GM21786 (cell line): ENCODE data around the gene USP24.
A peak's percentile ranks its signal among the peaks of the same experiment; 100 is the strongest.

ENCODE experiments used
- ATAC-seq: cut with Tn5 transposase; IDR thresholded peaks from one replicate; pipeline ENCODE4 v1.9.1; 2021; ENCODE audit not compliant: unreplicated experiment

The USP24 gene

GRCh38 chr1:55168353-55168752, 46.8 kb downstream of the USP24 start:
- ATAC-seq = no peak

GRCh38 chr1:55167224-55167871, 47.8 kb downstream of the USP24 start:
- ATAC-seq = no peak

- no peak for ATAC-seq
Observed at GRCh38 chr1:55164906-55165305, 50.3 kb downstream of the USP24 start.

- no peak for ATAC-seq
Observed at GRCh38 chr1:55159571-55159970, 55.6 kb downstream of the USP24 start.

- ATAC-seq = no peak
Observed at GRCh38 chr1:55156608-55157007, 58.6 kb downstream of the USP24 start.

GRCh38 chr1:55156093-55156492, 59.1 kb downstream of the USP24 start:
- no peak for ATAC-seq

DNA sequence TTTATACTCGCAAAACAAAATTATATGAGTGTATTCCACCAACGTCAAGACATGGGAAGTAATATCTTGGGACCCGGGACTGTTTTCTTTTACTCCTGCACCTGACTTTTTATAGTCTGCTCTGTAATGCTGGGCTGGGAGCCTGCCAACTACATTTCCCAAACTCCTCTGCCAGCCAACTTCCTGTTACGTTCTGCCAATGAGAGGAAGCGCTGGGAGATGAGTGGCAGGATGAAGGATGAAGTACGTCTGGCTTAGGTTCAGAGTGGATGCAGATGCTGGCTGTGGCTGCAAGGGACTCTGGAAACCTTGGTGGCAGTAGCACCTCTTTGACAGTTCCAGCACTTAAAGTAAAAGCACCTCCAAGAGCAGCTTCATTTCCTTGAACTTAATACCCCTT, 59.6 kb downstream of the USP24 start:
- no peak for ATAC-seq

GRCh38 chr1:55154616-55155015, 60.5 kb downstream of the USP24 start:
- no peak for ATAC-seq

- ATAC-seq = no peak
Observed at GRCh38 chr1:55153031-55153430, 62.1 kb downstream of the USP24 start.

GRCh38 chr1:55150880-55151588, 64.1 kb downstream of the USP24 start:
- peak; percentile 93 for ATAC-seq

DNA sequence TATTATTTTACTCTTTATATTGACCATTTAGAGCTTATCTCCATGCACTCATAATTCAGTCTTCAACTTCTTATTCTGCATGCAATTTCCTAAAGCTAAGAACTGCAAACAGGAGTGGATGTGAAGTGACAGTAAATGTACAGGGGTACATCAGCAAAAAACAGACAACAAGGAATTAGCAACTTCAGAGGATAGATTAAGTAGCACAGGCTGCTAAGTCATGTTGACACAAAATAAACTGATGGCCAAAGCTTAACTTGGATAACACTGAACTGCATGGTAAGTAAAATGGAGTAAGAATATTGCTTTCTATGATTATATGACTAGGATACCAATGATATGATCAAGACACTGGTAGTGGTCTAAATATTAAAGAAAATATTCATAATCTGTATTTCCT, 66.5 kb downstream of the USP24 start:
- no peak for ATAC-seq

DNA sequence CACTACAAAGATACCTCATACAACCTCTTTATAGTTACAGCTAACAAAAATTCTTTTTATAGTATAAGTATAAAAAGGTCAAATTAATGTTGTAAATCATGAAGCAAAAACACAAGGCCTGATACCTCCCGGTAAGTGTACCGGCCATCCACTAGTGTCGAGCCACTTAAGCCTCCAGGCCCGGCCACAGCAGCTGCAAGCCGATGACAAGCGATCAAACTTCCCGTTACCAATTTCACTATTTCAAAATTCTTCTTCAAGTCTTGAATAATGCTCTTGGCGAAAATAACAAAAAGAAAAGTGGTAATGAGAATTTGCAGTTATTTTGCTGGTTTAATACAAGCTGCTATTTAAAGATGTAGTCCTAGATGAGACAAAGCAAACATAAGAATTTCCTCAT, 67.6 kb downstream of the USP24 start:
- no peak for ATAC-seq

DNA sequence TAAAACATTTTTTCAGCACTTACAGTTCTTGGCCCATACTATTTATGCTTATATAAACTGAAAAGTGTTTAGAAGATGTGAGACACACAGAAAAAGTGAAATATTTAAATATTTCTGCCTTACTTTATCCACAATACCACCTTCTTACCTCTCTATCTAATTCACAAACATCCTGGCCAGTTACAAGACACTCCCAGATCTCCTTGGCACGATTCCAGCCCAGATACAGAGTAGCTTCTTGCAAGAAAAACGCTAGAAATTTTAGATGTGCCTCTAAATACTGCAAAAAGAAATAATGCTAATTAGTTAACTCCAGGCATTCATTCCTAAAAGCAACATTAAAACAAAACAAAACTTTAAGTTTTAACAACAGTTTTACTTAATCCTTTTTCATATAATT, 68.4 kb downstream of the USP24 start:
- no peak for ATAC-seq

DNA sequence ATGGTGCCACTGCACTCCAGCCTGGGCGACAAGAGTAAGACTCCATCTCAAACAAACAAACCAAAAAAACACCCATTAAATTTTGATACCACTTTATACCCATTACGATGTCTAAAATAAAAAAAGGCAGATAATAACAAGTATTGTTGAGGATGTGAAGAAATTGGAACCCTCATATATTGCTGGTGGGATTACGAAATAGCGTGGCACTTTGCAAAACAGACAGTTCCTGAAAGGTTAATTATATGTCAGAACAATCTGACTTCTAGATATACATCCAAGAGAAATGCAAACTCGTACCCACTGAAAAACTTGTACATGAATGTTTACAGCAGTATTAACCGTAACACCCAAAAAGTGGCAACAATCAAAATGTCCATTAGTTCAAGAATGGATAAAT, 70.3 kb downstream of the USP24 start:
- no peak for ATAC-seq

DNA sequence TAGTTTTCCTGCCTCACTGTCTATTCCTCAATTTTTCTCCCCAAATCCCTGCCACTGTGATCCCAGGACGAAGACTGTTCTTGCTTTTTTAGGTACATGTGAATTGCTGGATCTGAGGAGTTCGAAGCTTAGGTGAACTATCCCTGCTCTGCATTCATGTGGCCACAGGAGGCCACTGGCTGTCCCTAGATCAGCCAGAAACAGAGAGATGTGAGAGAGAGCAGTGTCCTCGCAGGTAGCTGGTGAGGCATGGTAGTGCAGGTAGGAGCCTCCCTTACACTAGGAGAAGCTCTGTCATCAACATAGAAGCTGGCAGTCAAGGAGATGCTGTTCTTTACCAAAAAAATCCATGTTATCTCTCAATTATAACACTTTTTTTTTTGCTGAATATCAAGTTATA, 71.5 kb downstream of the USP24 start:
- no peak for ATAC-seq

- no peak for ATAC-seq
Observed at GRCh38 chr1:55141295-55141893, 73.8 kb downstream of the USP24 start.

DNA sequence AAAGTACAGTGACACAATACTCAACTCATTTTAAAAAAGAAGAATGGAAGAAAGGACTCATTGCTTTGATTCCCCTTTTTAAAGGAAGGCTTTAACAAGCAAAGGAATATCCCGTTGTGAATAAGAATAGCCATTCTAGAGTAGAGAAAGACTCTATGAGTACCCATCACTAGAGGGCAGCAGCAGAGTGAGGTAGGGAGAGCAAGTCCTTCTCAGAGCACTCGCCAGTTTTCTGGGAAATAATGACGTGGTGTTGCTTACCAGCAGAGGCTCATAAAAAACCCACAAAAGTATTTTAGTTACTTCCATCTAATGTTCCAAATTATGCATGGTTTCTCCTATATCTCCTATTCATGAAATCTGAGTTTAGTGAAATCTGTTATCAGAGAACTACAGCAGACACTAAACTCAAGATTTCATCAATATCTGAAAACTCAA, 74.6 kb downstream of the USP24 start:
- peak; percentile 92 for ATAC-seq

- no peak for ATAC-seq
Observed at GRCh38 chr1:55140137-55140536, 75.0 kb downstream of the USP24 start.

DNA sequence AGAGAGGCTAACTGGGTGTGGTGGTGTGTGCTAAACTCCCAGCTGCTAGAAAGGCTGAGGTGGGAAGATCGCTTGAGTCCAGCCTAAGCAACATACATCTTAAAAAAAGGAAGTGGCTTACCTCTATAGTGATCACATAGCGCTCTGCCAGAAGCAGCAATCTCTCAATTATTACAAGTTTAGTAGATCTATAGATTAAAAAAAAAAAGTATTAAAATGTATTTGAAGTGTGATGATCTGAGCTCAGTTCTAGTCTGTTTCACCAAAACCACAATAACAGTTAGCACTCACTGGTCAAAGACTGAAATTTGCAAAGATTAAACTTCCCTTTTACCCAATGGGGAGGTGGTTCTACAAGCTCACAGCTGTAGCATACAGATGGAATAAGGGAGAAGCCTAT, 76.3 kb downstream of the USP24 start:
- ATAC-seq = no peak

GRCh38 chr1:55134152-55134808, 80.9 kb downstream of the USP24 start:
- no peak for ATAC-seq

DNA sequence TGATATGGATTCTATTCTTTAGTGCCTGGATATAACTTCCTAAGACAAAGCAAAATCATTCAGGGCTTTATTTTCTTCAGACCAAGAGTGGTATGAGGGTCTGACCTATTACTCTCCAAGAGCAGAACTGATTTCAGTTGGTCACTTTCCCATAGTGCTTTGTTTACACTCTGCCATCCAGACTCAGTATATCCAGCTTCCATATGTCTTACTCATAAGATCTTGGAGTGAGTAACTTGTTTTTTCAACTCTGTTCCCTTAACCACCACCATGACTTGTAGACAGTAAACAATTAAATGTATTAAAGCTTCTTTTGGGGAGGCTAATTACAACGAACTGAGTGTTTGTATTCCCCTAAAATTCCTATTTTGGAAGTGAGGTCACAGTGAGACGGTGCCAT, 83.4 kb downstream of the USP24 start:
- ATAC-seq = no peak

GRCh38 chr1:55131218-55131617, 83.9 kb downstream of the USP24 start:
- ATAC-seq = no peak
